Common myeloid progenitor, CD34-positive (primary cell): ENCODE measurements around the gene PRKCB.
"Not testable (repeated sequence)": the region's sequence is repeated elsewhere in the genome, so short reads cannot be mapped to it uniquely, and the experiment has no call there.

ENCODE experiments used
- CTCF ChIA-PET: fragments of 350-600 bp; sonication (Branson Sonifier 250); formaldehyde crosslinking; loops from one replicate; lab custom pipeline; 2021; ENCODE audit warnings: antibody characterized with exemption; lab: Charles Lee
- POLR2A ChIA-PET: fragments of 350-600 bp; sonication (Branson Sonifier 250); formaldehyde crosslinking; loops from one replicate; lab custom pipeline; 2021; ENCODE audit warnings: antibody characterized with exemption; lab: Charles Lee
- DNase-seq, 3 donors: peaks; one replicate each; pipeline versions ENCODE4 v3.0.0 to v3.0.0-alpha.2; 2013
- H3K27ac ChIP-seq, 2 experiments: 1 replicate in 1 of 2; 2 replicates in 1 of 2; pipeline ENCODE4 v1.7.0; 2013; ENCODE audit warnings: inconsistent platforms in 2 of 2, low read length in 2 of 2, mild to moderate bottlenecking in 2 of 2, low read depth in 1 of 2, moderate library complexity in 1 of 2; ENCODE audit not compliant: severe bottlenecking in 2 of 2, insufficient read depth in 1 of 2, poor library complexity in 1 of 2
- H3K27me3 ChIP-seq, 5 experiments: replicated peaks in 2 of 5; 1 replicate in 3 of 5; 2 replicates in 2 of 5; pipeline versions ENCODE4 v1.6.1 to v1.7.0; 2013; ENCODE audit warnings: low read length in 4 of 5, mild to moderate bottlenecking in 2 of 5, moderate library complexity in 2 of 5, inconsistent platforms in 1 of 5; ENCODE audit not compliant: insufficient read depth in 5 of 5, control insufficient read depth in 4 of 5
- H3K36me3 ChIP-seq, 4 experiments: 1 replicate in 2 of 4; 2 replicates in 2 of 4; pipeline versions ENCODE4 v1.6.1 to v1.7.0; 2013; ENCODE audit warnings: low read length in 3 of 4, control low read depth in 1 of 4, mild to moderate bottlenecking in 1 of 4; ENCODE audit not compliant: control insufficient read depth in 4 of 4, insufficient read depth in 4 of 4
- H3K4me1 ChIP-seq, 4 experiments: 1 replicate in 3 of 4; 2 replicates in 1 of 4; pipeline versions ENCODE4 v1.6.1 to v1.7.1; 2013; ENCODE audit warnings: low read length in 3 of 4, mild to moderate bottlenecking in 3 of 4, control low read depth in 1 of 4, inconsistent platforms in 1 of 4, moderate library complexity in 1 of 4; ENCODE audit not compliant: control insufficient read depth in 4 of 4, insufficient read depth in 4 of 4; ENCODE audit errors: control extremely low read depth in 1 of 4
- H3K4me3 ChIP-seq, 7 experiments: 1 replicate in 4 of 7; 2 replicates in 3 of 7; pipeline versions ENCODE4 v1.5.1 to v1.7.0; 2013; ENCODE audit warnings: mild to moderate bottlenecking in 7 of 7, low read length in 6 of 7, moderate library complexity in 6 of 7, inconsistent platforms in 2 of 7, low read depth in 2 of 7, control low read depth in 1 of 7; ENCODE audit not compliant: insufficient read depth in 4 of 7, control insufficient read depth in 1 of 7; ENCODE audit errors: extremely low read depth in 1 of 7
- H3K9me3 ChIP-seq, 5 experiments: 1 replicate in 4 of 5; 2 replicates in 1 of 5; pipeline versions ENCODE4 v1.6.1 to v1.7.1; 2013; ENCODE audit warnings: low read length in 4 of 5, mild to moderate bottlenecking in 2 of 5, inconsistent platforms in 1 of 5, low read depth in 1 of 5, moderate library complexity in 1 of 5; ENCODE audit not compliant: control insufficient read depth in 4 of 5, insufficient read depth in 2 of 5; ENCODE audit errors: control extremely low read depth in 1 of 5
- WGBS: methylation state at CpG from one replicate; pipeline ENCODE4 v1.1.5; 2013; ENCODE audit not compliant: insufficient coverage; 5-methylcytosine and 5-hydroxymethylcytosine counted together

The PRKCB gene

GRCh38 chr16:23929856-23930255 is 94.1 kb downstream of the PRKCB start:
- WGBS: 100% methylated on average over 1 of the region's 5 CpGs
- ChIA-PET POLR2A (no interaction called here), CTCF (interaction anchor here (1.1 to 1.9 kb wide), 3 partner anchors 13 to 44 kb away, joined by 3 to 5 read pairs (median 3); no protein-coding TSS in a partner anchor)
- Histone ChIP-seq H3K36me3 (peaks cover 0 to 2% (median 0%) of the 10 kb centered on the region in 4 experiments), H3K27ac (no peak overlapping the region), H3K4me3 (no peak overlapping the region), H3K4me1 (peaks cover 0 to 19% (median 9%) of the 10 kb centered on the region in 4 experiments), H3K9me3 (no peaks in the 10 kb centered on the region), H3K27me3 (no peaks in the 10 kb centered on the region)
- DNase-seq: no peak

- 89% methylated on average over 3 of the region's 5 CpGs for WGBS
- CTCF ChIA-PET: interaction anchor here (0.5 to 1.9 kb wide), 7 partner anchors 9 to 45 kb away, joined by 3 to 6 read pairs (median 3); no protein-coding TSS in a partner anchor
- POLR2A ChIA-PET: no interaction called here
These were observed 95.0 kb downstream of the PRKCB start for GRCh38 chr16:23930791-23931190.

DNA sequence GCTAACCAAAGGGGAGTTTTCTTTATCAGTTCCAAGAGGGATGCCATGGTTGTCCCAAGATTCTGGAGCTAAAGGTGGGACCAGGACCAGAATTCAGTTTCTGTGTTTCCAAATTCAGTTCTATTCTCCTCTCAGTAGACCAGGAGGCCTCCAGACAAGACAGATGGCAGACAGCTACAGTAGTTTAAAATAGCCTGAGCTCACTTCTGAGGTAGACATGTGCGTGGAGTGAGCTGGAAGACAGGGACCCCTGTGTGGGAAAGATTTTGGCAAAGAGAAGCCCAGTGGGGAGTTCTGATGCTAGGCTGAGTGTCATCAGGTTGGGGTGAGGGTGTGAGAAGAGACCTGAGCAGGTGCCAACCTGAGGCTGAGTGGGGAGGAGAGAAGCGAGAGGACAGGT is 95.4 kb downstream of the PRKCB start:
- no peak overlapping the region for H3K4me3 ChIP-seq
- H3K27me3 ChIP-seq: no peaks in the 10 kb centered on the region
- no peaks in the 10 kb centered on the region for H3K36me3 ChIP-seq
- no peak overlapping the region for H3K27ac ChIP-seq
- DNase-seq: no peak
- POLR2A ChIA-PET: no interaction called here
- WGBS: 100% methylated on average over 1 of the region's 2 CpGs
- CTCF ChIA-PET: interaction anchor here (0.5 to 1.9 kb wide), 6 partner anchors 10 to 36 kb away, joined by 3 to 6 read pairs (median 3); no protein-coding TSS in a partner anchor
- no peaks in the 10 kb centered on the region for H3K9me3 ChIP-seq
- H3K4me1 ChIP-seq: peaks cover 0 to 21% (median 12%) of the 10 kb centered on the region in 4 experiments

More at GRCh38 chr16:23930791-23931190, 95.0 kb downstream of the PRKCB start:
- Histone ChIP-seq H3K27ac (no peak overlapping the region), H3K27me3 (no peaks in the 10 kb centered on the region), H3K4me1 (peaks cover 0 to 21% (median 12%) of the 10 kb centered on the region in 4 experiments), H3K36me3 (no peaks in the 10 kb centered on the region), H3K9me3 (no peaks in the 10 kb centered on the region), H3K4me3 (no peak overlapping the region)
- DNase-seq: no peak

DNA sequence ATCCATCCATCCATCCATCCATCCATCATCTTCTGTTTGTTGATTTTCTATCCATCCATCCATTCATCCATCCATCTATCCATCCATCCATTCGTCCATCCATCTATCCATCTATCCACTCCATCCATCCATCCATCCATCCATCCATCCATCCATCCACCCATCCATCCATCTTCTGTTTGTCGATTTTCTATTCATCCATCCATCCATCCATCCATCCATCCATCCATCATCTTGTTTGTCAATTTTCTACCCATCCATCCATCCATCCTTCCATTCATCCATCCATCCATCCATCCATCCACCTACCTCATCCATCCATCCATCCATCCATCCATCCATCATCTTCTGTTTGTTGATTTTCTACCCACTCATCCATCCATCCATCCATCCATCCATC is 97.9 kb downstream of the PRKCB start:
- 91% methylated on average over 1 of the region's 2 CpGs for WGBS
- CTCF ChIA-PET, H3K27ac ChIP-seq, H3K27me3 ChIP-seq, DNase-seq, H3K36me3 ChIP-seq, POLR2A ChIA-PET, H3K4me3 ChIP-seq, H3K9me3 ChIP-seq: not testable (repeated sequence)
- H3K4me1 ChIP-seq: peaks cover 0 to 13% (median 9%) of the 10 kb centered on the region in 4 experiments

GRCh38 chr16:23934610-23935236 is 98.9 kb downstream of the PRKCB start:
- Histone ChIP-seq H3K4me3 (no peak overlapping the region), H3K9me3 (no peaks in the 10 kb centered on the region), H3K4me1 (peaks cover 0 to 13% (median 9%) of the 10 kb centered on the region in 4 experiments), H3K27me3 (no peaks in the 10 kb centered on the region), H3K27ac (no peak overlapping the region), H3K36me3 (peaks cover 0 to 2% (median 0%) of the 10 kb centered on the region in 4 experiments)
- ChIA-PET POLR2A (no interaction called here), CTCF (interaction anchor here (1.4 kb wide), 1 partner anchor 58 kb away, joined by 3 read pairs; no protein-coding TSS in a partner anchor)
- peak in 2 of 3 donors; percentile 67 to 77 for DNase-seq
- WGBS: 78% methylated on average over 5 of the region's 8 CpGs

DNA sequence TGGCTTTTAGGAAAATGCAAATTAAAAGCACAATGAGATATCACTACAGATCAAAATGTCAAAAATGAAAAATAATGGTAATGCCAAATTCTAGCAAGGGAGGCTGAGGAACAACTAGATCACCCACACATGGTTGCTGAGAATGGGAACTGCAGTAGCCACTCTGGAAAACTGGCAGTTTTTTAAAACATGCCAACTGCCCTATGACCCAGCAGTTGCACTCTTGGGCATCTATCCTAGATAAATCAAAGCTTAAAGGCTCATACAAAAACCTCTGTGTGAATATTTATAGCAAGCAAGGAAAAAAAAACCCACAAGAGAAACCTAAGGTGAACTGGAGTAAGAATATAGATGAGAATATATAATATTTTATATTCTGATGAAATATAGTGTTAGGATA is 104.3 kb downstream of the PRKCB start:
- no peak for DNase-seq
- Histone ChIP-seq H3K27ac (no peak overlapping the region), H3K9me3 (no peaks in the 10 kb centered on the region), H3K27me3 (no peaks in the 10 kb centered on the region), H3K4me1 (peaks cover 0 to 15% (median 5%) of the 10 kb centered on the region in 4 experiments), H3K36me3 (peaks cover 0 to 2% (median 0%) of the 10 kb centered on the region in 4 experiments), H3K4me3 (no peak overlapping the region)
- POLR2A ChIA-PET: no interaction called here
- CTCF ChIA-PET: interaction anchor here (0.6 kb wide), 1 partner anchor 200 kb away, joined by 3 read pairs; no protein-coding TSS in a partner anchor

DNA sequence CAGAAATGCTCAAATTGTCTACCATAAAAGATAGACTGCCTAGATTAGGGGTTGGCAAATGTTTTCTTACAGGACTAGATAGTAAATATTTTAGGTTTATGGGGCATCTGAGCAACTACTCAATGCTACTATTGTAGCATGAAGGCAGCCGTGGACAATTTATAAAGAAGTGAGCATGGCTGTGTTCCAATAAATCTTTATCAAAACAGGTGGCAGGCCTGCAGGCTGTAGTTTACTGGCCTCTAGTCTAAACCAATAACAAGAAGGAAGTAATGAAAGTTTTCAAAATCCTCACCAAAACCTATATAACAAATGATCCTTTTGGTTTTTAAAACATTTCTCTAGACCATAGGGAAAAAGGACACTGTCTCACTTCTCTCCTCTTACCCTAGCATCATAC is 105.2 kb downstream of the PRKCB start:
- Histone ChIP-seq H3K4me1 (peaks cover 0 to 22% (median 12%) of the 10 kb centered on the region in 4 experiments), H3K4me3 (no peak overlapping the region), H3K9me3 (no peaks in the 10 kb centered on the region), H3K36me3 (peaks cover 0 to 2% (median 0%) of the 10 kb centered on the region in 4 experiments), H3K27ac (no peak overlapping the region), H3K27me3 (no peaks in the 10 kb centered on the region)
- WGBS: no CpG with 5 or more reads among the region's 1 CpG
- CTCF ChIA-PET: no interaction called here
- POLR2A ChIA-PET: no interaction called here
- DNase-seq: no peak
